GM12878 (cell line): ENCODE measurements around the gene CARD19.

Source experiments
- BHLHE40 ChIP-seq, 2 experiments: fragments of 450-650 bp in 1 of 2; IDR thresholded peaks; 2 replicates each; pipeline ENCODE4 v1.6.1; 2011 to 2017; ENCODE audit warnings: low read depth in 2 of 2, borderline replicate concordance in 1 of 2, improper control_type of control experiment in 1 of 2, low read length in 1 of 2, mild to moderate bottlenecking in 1 of 2
- CTCF ChIP-seq, 3 experiments: IDR thresholded peaks in 2 of 3; conservative IDR thresholded peaks in 1 of 3; 2 replicates each; pipeline ENCODE4 v1.5.1; 2011; ENCODE audit warnings: low read depth in 3 of 3, low read length in 3 of 3, mild to moderate bottlenecking in 3 of 3, control low read depth in 2 of 3, moderate library complexity in 2 of 3, inconsistent platforms in 1 of 3, mixed read lengths in 1 of 3; ENCODE audit not compliant: control insufficient read depth in 2 of 3, insufficient read depth in 1 of 3; ENCODE audit errors: extremely low read depth in 1 of 3
- EP300 ChIP-seq, 2 experiments: fragments of 150-350 bp in 1 of 2; IDR thresholded peaks; 2 replicates each; pipeline ENCODE4 v1.6.1; 2011 to 2012; ENCODE audit warnings: low read depth in 2 of 2, low read length in 2 of 2, borderline replicate concordance in 1 of 2, improper control_type of control experiment in 1 of 2, inconsistent platforms in 1 of 2; ENCODE audit not compliant: control insufficient read depth in 1 of 2
- NFIC ChIP-seq: IDR thresholded peaks from 2 replicates; pipeline ENCODE4 v1.6.1; 2012; ENCODE audit warnings: low read depth, mild to moderate bottlenecking, inconsistent platforms, low read length, moderate library complexity
- NFYA ChIP-seq: IDR thresholded peaks from 2 replicates; pipeline ENCODE4 v1.6.1; 2011; ENCODE audit warnings: low read depth, mild to moderate bottlenecking, low read length, improper control_type of control experiment, borderline replicate concordance
- ZNF592 ChIP-seq: fragments of 450-650 bp; IDR thresholded peaks from 2 replicates; pipeline ENCODE4 v1.6.1; 2017; ENCODE audit warnings: mild to moderate bottlenecking, moderate library complexity

DNA sequence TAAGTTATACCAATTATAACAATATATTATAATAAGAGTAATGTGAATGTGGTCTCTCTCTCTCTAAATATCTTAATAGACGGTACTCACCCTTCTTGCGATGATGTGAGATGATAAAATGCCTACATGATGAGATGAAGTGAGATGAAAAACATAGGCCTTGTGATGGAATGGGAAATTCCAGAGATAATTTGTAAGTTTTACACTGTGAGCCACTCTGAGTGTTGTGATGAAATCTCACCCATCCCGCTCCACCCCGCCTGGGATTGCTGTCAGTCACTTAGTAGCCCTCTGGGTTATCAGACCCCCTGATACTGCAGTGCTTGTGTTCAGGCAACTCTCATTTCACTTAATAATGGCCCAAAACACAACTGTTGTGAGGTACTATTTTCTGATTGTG is 27.1 kb upstream of the CARD19 start:
- TF ChIP-seq NFIC, result no peak
- no peak for TF ChIP-seq CTCF (IDR thresholded peaks at IDR 0.05 in 2 of 3, conservative IDR thresholded peaks at IDR 0.05 in 1 of 3; ENCODE audit: control insufficient read depth in 2 of 3, extremely low read depth in 1 of 3, insufficient read depth in 1 of 3, low read depth in 3 of 3, low read length in 3 of 3)
- no peak for TF ChIP-seq ZNF592
- no peak for TF ChIP-seq EP300 (IDR thresholded peaks at IDR 0.05; ENCODE audit: borderline replicate concordance in 1 of 2, control insufficient read depth in 1 of 2, low read depth in 2 of 2, low read length in 2 of 2)
- no peak for TF ChIP-seq BHLHE40 (IDR thresholded peaks at IDR 0.05; ENCODE audit: borderline replicate concordance in 1 of 2, low read depth in 2 of 2, low read length in 1 of 2)
- TF ChIP-seq NFYA, result no peak
